SK-N-SH (cell line): ENCODE measurements around the gene STEAP3. TPM values are rescaled to one million over a fixed set of nuclear protein-coding genes. Genes with fewer than 3 reads are reported as not detected.

Experiments used
- CTCF ChIA-PET: fragments of 300-600, 350-600 bp; formaldehyde crosslinking; extraction: SDS; loops from one replicate; lab custom pipeline; 2021; lab: Yijun Ruan, JAX
- POLR2A ChIA-PET: fragments of 350-600 bp; sonication (Branson Sonifier 250); formaldehyde crosslinking; extraction: SDS; loops from one replicate; lab custom pipeline; 2020; ENCODE audit warnings: antibody characterized with exemption, inconsistent platforms; lab: Yijun Ruan, JAX
- DNase-seq: peaks from one replicate; pipeline ENCODE4 v3.0.0; 2012
- H2AFZ ChIP-seq: fragments of 200-600 bp; sonication (generic); 2 replicates; pipeline ENCODE4 v1.8.1; 2016; ENCODE audit warnings: antibody characterized with exemption, mild to moderate bottlenecking, low read depth
- H3F3A ChIP-seq: fragments of 200-600 bp; sonication (generic); replicated peaks from 2 replicates; pipeline ENCODE3; 2016; ENCODE audit warnings: antibody characterized with exemption, mild to moderate bottlenecking; ENCODE audit not compliant: insufficient read depth
- H3K27ac ChIP-seq, 2 experiments: fragments of 200-500 bp in 1 of 2; fragments of 200-600 bp in 1 of 2; sonication (Bioruptor generic) in 1 of 2; sonication (generic), shearing (Covaris generic) in 1 of 2; 2 replicates each; pipeline versions ENCODE4 v1.5.1 to v1.6.1; 2014 to 2016; ENCODE audit warnings: low read depth in 2 of 2, inconsistent platforms in 1 of 2, low read length in 1 of 2, mild to moderate bottlenecking in 1 of 2, mixed read lengths in 1 of 2
- H3K27me3 ChIP-seq: fragments of 200-600 bp; sonication (generic), shearing (Covaris generic); 2 replicates; pipeline ENCODE4 v1.6.1; 2016; ENCODE audit warnings: mixed run types; ENCODE audit not compliant: insufficient read depth
- H3K36me3 ChIP-seq, 2 experiments: fragments of 200-500 bp in 1 of 2; fragments of 200-600 bp in 1 of 2; sonication (Bioruptor generic) in 1 of 2; sonication (generic) in 1 of 2; replicated peaks in 1 of 2; 2 replicates each; pipeline versions ENCODE3 to v1.5.1; 2014 to 2016; ENCODE audit warnings: low read length in 1 of 2, mild to moderate bottlenecking in 1 of 2; ENCODE audit not compliant: insufficient read depth in 2 of 2, control insufficient read depth in 1 of 2
- H3K4me1 ChIP-seq, 2 experiments: fragments of 200-500 bp in 1 of 2; fragments of 200-600 bp in 1 of 2; sonication (Bioruptor generic) in 1 of 2; sonication (generic), shearing (Covaris generic) in 1 of 2; 2 replicates each; pipeline versions ENCODE4 v1.5.1 to v1.6.1; 2014 to 2016; ENCODE audit warnings: low read depth in 1 of 2, low read length in 1 of 2, mixed run types in 1 of 2; ENCODE audit not compliant: insufficient read depth in 2 of 2, control insufficient read depth in 1 of 2
- H3K4me2 ChIP-seq: fragments of 200-600 bp; sonication (generic), shearing (Covaris generic); 2 replicates; pipeline ENCODE4 v1.6.1; 2017; ENCODE audit warnings: mixed run types
- H3K4me3 ChIP-seq, 2 experiments: fragments of 200-500 bp in 1 of 2; fragments of 200-600 bp in 1 of 2; sonication (Bioruptor generic) in 1 of 2; sonication (generic), shearing (Covaris generic) in 1 of 2; 2 replicates each; pipeline versions ENCODE4 v1.5.1 to v1.8.1; 2014 to 2016; ENCODE audit warnings: low read depth in 2 of 2, inconsistent platforms in 1 of 2, low read length in 1 of 2, mild to moderate bottlenecking in 1 of 2, mixed read lengths in 1 of 2, moderate library complexity in 1 of 2
- H3K79me2 ChIP-seq: fragments of 200-600 bp; sonication (generic); 2 replicates; pipeline ENCODE4 v1.8.1; 2017; ENCODE audit warnings: mild to moderate bottlenecking; ENCODE audit not compliant: insufficient read depth
- H3K9ac ChIP-seq: fragments of 200-600 bp; sonication (generic); 2 replicates; pipeline ENCODE4 v1.6.1; 2017; ENCODE audit warnings: mixed run types
- H3K9me2 ChIP-seq: fragments of 200-600 bp; sonication (generic); 2 replicates; pipeline ENCODE4 v1.6.1; 2017; ENCODE audit warnings: mixed run types
- H3K9me3 ChIP-seq: fragments of 200-600 bp; sonication (generic); 2 replicates; pipeline ENCODE4 v1.6.1; 2017; ENCODE audit warnings: mixed run types, mild to moderate bottlenecking, moderate library complexity
- H4K20me1 ChIP-seq: fragments of 200-600 bp; sonication (generic); 2 replicates; pipeline ENCODE4 v1.6.1; 2017; ENCODE audit warnings: mild to moderate bottlenecking, mixed run types; ENCODE audit not compliant: insufficient read depth
- ELF1 ChIP-seq: IDR thresholded peaks from 2 replicates; pipeline ENCODE4 v1.4.0; 2012
- EZH2phosphoT487 ChIP-seq: fragments of 200-600 bp; sonication (generic); IDR thresholded peaks from 2 replicates; pipeline ENCODE4 v1.6.1; 2017; ENCODE audit warnings: low read depth, mixed run types, mild to moderate bottlenecking, antibody characterized with exemption, moderate library complexity, borderline replicate concordance
- GABPA ChIP-seq: IDR thresholded peaks from 2 replicates; pipeline ENCODE4 v1.4.0; 2012; ENCODE audit warnings: low read depth, mild to moderate bottlenecking
- GATA2 ChIP-seq: sonication (generic); formaldehyde crosslinking; IDR thresholded peaks from 2 replicates; pipeline ENCODE4 v1.5.0; 2020; ENCODE audit warnings: mild to moderate bottlenecking, missing genetic modification reagents
- IRF3 ChIP-seq: fragments of 150-350 bp; IDR thresholded peaks from 2 replicates; pipeline ENCODE4 v1.6.1; 2016; ENCODE audit warnings: mild to moderate bottlenecking, low read depth, low read length
- MEF2A ChIP-seq: IDR thresholded peaks from 2 replicates; pipeline ENCODE4 v1.4.0; 2012; ENCODE audit warnings: low read depth, borderline replicate concordance
- NFIC ChIP-seq: IDR thresholded peaks from 2 replicates; pipeline ENCODE4 v1.4.0; 2012; ENCODE audit warnings: borderline replicate concordance
- PBX3 ChIP-seq: IDR thresholded peaks from 2 replicates; pipeline ENCODE4; 2012
- POLR2AphosphoS5 ChIP-seq: IDR thresholded peaks from 2 replicates; pipeline ENCODE4 v1.6.1; 2012; ENCODE audit warnings: low read depth, low read length
- RCOR1 ChIP-seq: fragments of 150-350 bp; IDR thresholded peaks from 2 replicates; pipeline ENCODE4 v1.6.1; 2017; ENCODE audit warnings: antibody characterized with exemption, low read length
- RXRA ChIP-seq: IDR thresholded peaks from 2 replicates; pipeline ENCODE4 v1.4.0; 2012; ENCODE audit warnings: low read depth, mild to moderate bottlenecking, borderline replicate concordance
- SIN3A ChIP-seq: IDR thresholded peaks from 2 replicates; pipeline ENCODE4 v1.6.1; 2012; ENCODE audit warnings: low read depth, mild to moderate bottlenecking, low read length, moderate library complexity, borderline replicate concordance
- TAF1 ChIP-seq: IDR thresholded peaks from 2 replicates; pipeline ENCODE4 v1.6.1; 2012; ENCODE audit warnings: low read depth, mild to moderate bottlenecking, low read length, moderate library complexity, borderline replicate concordance
- TCF12 ChIP-seq: IDR thresholded peaks from 2 replicates; pipeline ENCODE4 v1.4.0; 2012
- YY1 ChIP-seq: IDR thresholded peaks from 2 replicates; pipeline ENCODE4 v1.4.0; 2012; ENCODE audit warnings: low read depth, mild to moderate bottlenecking
- ZBTB33 ChIP-seq: IDR thresholded peaks from 2 replicates; pipeline ENCODE4 v1.4.0; 2012; ENCODE audit warnings: low read depth, borderline replicate concordance
- WGBS: methylation state at CpG from one replicate; pipeline ENCODE4 v1.1.6; 2017; ENCODE audit warnings: low lambda C conversion rate; 5-methylcytosine and 5-hydroxymethylcytosine counted together
- polyA plus RNA-seq, 3 experiments: library from polyadenylated mRNA; depleted of rRNA; stranded (reverse); fragments of >200 nt; gene quantifications; 2 replicates each; pipeline ENCODE4 v1.2.3, GENCODE V29; 2012
- TF ChIP-seq, protein P1 (sequence below): IDR thresholded peaks from 2 replicates; pipeline ENCODE4 v1.4.0; 2012; ENCODE audit warnings: low read depth, borderline replicate concordance
- TF ChIP-seq, protein P2 (sequence below): IDR thresholded peaks from 2 replicates; pipeline ENCODE4 v1.6.1; 2012; ENCODE audit warnings: mild to moderate bottlenecking, low read depth, low read length, moderate library complexity

The STEAP3 gene
- polyA plus RNA-seq, 1 of the 3 experiments (the other 2 are of a cell fraction): 30.6 TPM

GRCh38 chr2:119205001-119205706 lies 18.5 kb upstream of the STEAP3 start:
- Histone ChIP-seq H3K4me3 (no peak overlapping the region), H3K4me1 (no peaks in the 10 kb centered on the region), H3K79me2 (no peaks in the 10 kb centered on the region), H3K9ac (no peak overlapping the region), H3K27me3 (peaks cover 6% of the 10 kb centered on the region; the same call in 1 of the 2 replicates), H3K36me3 (no peaks in the 10 kb centered on the region), H3K27ac (no peak overlapping the region), H3K9me2 (no peaks in the 10 kb centered on the region), H3K9me3 (no peaks in the 10 kb centered on the region), H3F3A (no peaks in the 10 kb centered on the region), H4K20me1 (no peaks in the 10 kb centered on the region)
- ChIA-PET CTCF (no interaction called here), POLR2A (no interaction called here)
- DNase-seq: no peak
- whole genome bisulfite sequencing: 73% methylated on average over 13 of the region's 13 CpGs
- TF ChIP-seq TAF1 (no peak), EZH2phosphoT487 (no peak), GATA2 (CRISPR knock-in tag) (no peak), IRF3 (no peak), GABPA (no peak), TCF12 (no peak), MEF2A (no peak), NFIC (no peak), ZBTB33 (no peak), PBX3 (no peak), SIN3A (no peak), YY1 (no peak), ELF1 (no peak), POLR2AphosphoS5 (no peak), RCOR1 (no peak), RXRA (no peak)
- TF ChIP-seq, protein P1, sequence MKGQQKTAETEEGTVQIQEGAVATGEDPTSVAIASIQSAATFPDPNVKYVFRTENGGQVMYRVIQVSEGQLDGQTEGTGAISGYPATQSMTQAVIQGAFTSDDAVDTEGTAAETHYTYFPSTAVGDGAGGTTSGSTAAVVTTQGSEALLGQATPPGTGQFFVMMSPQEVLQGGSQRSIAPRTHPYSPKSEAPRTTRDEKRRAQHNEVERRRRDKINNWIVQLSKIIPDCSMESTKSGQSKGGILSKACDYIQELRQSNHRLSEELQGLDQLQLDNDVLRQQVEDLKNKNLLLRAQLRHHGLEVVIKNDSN: no peak
- TF ChIP-seq, protein P2, sequence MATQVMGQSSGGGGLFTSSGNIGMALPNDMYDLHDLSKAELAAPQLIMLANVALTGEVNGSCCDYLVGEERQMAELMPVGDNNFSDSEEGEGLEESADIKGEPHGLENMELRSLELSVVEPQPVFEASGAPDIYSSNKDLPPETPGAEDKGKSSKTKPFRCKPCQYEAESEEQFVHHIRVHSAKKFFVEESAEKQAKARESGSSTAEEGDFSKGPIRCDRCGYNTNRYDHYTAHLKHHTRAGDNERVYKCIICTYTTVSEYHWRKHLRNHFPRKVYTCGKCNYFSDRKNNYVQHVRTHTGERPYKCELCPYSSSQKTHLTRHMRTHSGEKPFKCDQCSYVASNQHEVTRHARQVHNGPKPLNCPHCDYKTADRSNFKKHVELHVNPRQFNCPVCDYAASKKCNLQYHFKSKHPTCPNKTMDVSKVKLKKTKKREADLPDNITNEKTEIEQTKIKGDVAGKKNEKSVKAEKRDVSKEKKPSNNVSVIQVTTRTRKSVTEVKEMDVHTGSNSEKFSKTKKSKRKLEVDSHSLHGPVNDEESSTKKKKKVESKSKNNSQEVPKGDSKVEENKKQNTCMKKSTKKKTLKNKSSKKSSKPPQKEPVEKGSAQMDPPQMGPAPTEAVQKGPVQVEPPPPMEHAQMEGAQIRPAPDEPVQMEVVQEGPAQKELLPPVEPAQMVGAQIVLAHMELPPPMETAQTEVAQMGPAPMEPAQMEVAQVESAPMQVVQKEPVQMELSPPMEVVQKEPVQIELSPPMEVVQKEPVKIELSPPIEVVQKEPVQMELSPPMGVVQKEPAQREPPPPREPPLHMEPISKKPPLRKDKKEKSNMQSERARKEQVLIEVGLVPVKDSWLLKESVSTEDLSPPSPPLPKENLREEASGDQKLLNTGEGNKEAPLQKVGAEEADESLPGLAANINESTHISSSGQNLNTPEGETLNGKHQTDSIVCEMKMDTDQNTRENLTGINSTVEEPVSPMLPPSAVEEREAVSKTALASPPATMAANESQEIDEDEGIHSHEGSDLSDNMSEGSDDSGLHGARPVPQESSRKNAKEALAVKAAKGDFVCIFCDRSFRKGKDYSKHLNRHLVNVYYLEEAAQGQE: no peak
- TF ChIP-seq, all 33 proteins: peak for 0
- Histone ChIP-seq H3K4me2 (no peak overlapping the region), H2AFZ (no peak overlapping the region)
